ENCODE data around the gene MRPS6. TPM values are rescaled to one million over a fixed set of nuclear protein-coding genes. Genes with fewer than 3 reads are reported as not detected.

The MRPS6 gene
- total and polyA plus RNA-seq, 2 of the 4 experiments (the other 2 are of a cell fraction), result 7.5 to 35.1 TPM

GRCh38 chr21:34100337-34100736, 27.0 kb downstream of the MRPS6 start:
- DNase-seq, result no peak
- Histone ChIP-seq H3K4me2 (ENCODE audit: low read depth, low read length) (no peak overlapping the region), H3K27me3 (ENCODE audit: control insufficient read depth, insufficient read depth, low read length) (no peaks in the 10 kb centered on the region), H4K8ac (ENCODE audit: low read depth in 2 of 2, low read length in 2 of 2) (no peak overlapping the region), H4K20me1 (ENCODE audit: insufficient read depth, low read length) (no peaks in the 10 kb centered on the region), H3K23ac (ENCODE audit: low read depth, low read length) (no peak overlapping the region), H2BK5ac (ENCODE audit: low read depth, low read length, poor library complexity, severe bottlenecking) (no peak overlapping the region), H4K91ac (ENCODE audit: insufficient read depth, low read depth, low read length) (no peak overlapping the region), H3K18ac (ENCODE audit: low read depth, low read length) (no peak overlapping the region), H2BK20ac (ENCODE audit: low read depth, low read length) (no peak overlapping the region), H3K14ac (replicated peaks; ENCODE audit: low read depth, low read length) (no peak overlapping the region), H3K9me3 (ENCODE audit: control insufficient read depth, insufficient read depth, low read length) (no peaks in the 10 kb centered on the region), H3K56ac (ENCODE audit: extremely low read depth, insufficient read depth, low read length) (no peak overlapping the region), H2AK9ac (replicated peaks; ENCODE audit: low read depth, low read length, poor library complexity) (no peak overlapping the region), H2AK5ac (ENCODE audit: low read depth, low read length) (no peak overlapping the region), H3K4me1 (ENCODE audit: control insufficient read depth, insufficient read depth, low read length) (peaks cover 16% of the 10 kb centered on the region), H2AFZ (replicated peaks; ENCODE audit: low read length, poor library complexity) (no peak overlapping the region), H3K79me1 (ENCODE audit: low read depth in 1 of 2, low read length in 2 of 2) (peaks cover 40 to 65% of the 10 kb centered on the region in 2 experiments), H2BK15ac (ENCODE audit: low read depth, low read length) (no peak overlapping the region), H3K4me3 (ENCODE audit: insufficient read depth, low read depth, low read length) (no peak overlapping the region), H3K9ac (ENCODE audit: low read depth, low read length) (no peak overlapping the region), H2BK120ac (ENCODE audit: low read depth, low read length) (no peak overlapping the region), H3K36me3 (ENCODE audit: control insufficient read depth, insufficient read depth, low read length) (peaks cover 6% of the 10 kb centered on the region), H4K5ac (ENCODE audit: low read depth, low read length) (no peak overlapping the region), H3K9me1 (ENCODE audit: insufficient read depth, low read length) (peaks cover 10% of the 10 kb centered on the region; the same call in 1 of the 2 replicates), H3K4ac (ENCODE audit: low read depth, low read length) (no peak overlapping the region), H3K27ac (ENCODE audit: insufficient read depth, low read length) (no peak overlapping the region)
- dilution Hi-C loops (cut with HindIII; ENCODE audit: low sequenced_read_pairs, unreplicated experiment), result no loop called here
- in situ Hi-C loops (cut with MboI; ENCODE audit: low sequenced_read_pairs), result no loop called here
- POLR2A ChIA-PET (ENCODE audit: unreplicated experiment), result interaction anchor here (0.5 kb wide), 1 partner anchor 516 kb away, joined by 3 read pairs; no protein-coding TSS in a partner anchor
- no CpG with 5 or more reads among the region's 2 CpGs for WGBS, 2 experiments (ENCODE audit: extremely low coverage in 2 of 2, insufficient read length in 1 of 2)
- intact Hi-C loops (cut with micrococcal nuclease), result no loop called here
- ATAC-seq (ENCODE audit: low read depth), result no peak
- CTCF ChIA-PET, result interaction anchor here (1.3 to 1.4 kb wide), 2 partner anchors 10 to 247 kb away, joined by 3 to 5 read pairs; no protein-coding TSS in a partner anchor
- TF ChIP-seq RFX5 (IDR thresholded peaks at IDR 0.05; ENCODE audit: low read depth, low read length), result no peak
- no TSS peak for BruUV-seq (replicated peaks)
